IMR-90 (cell line): Measurements from ENCODE around the gene CTSH. TPM values are rescaled to one million over a fixed set of nuclear protein-coding genes. Genes with fewer than 3 reads are reported as not detected.

Source experiments
- ATAC-seq: fragments of 200-7000 bp; cut with Tn5 transposase; 2 replicates; pipeline ENCODE4 v1.9.1; 2020; ENCODE audit warnings: low read depth, mild to moderate bottlenecking, moderate library complexity
- BruUV-seq: library from RNA; stranded (reverse); fragments of 400-500 nt; replicated peaks from 2 replicates; lab custom pipeline; 2021; lab: Mats Ljungman, UMichigan
- CTCF ChIA-PET: fragments of 300-600 bp; formaldehyde crosslinking; extraction: SDS; loops from one replicate; lab custom pipeline; 2021; ENCODE audit warnings: antibody characterized with exemption; lab: Yijun Ruan, JAX
- POLR2A ChIA-PET: fragments of 300-600 bp; sonication (Branson Sonifier 250); formaldehyde crosslinking; loops from one replicate; lab custom pipeline; 2022; ENCODE audit warnings: antibody characterized with exemption; ENCODE audit not compliant: unreplicated experiment; lab: Charles Lee
- DNase-seq: peaks from one replicate; pipeline ENCODE4 v3.0.0; 2013
- H2AFZ ChIP-seq: replicated peaks from 2 replicates; pipeline ENCODE3; 2013; ENCODE audit warnings: low read length, mild to moderate bottlenecking; ENCODE audit not compliant: poor library complexity
- H2AK5ac ChIP-seq: 2 replicates; pipeline ENCODE4 v1.6.1; 2013; ENCODE audit warnings: low read depth, low read length, inconsistent platforms
- H2AK9ac ChIP-seq: replicated peaks from 2 replicates; pipeline ENCODE3; 2013; ENCODE audit warnings: mild to moderate bottlenecking, low read depth, low read length, moderate library complexity; ENCODE audit not compliant: poor library complexity
- H2BK120ac ChIP-seq: 2 replicates; pipeline ENCODE4 v1.6.1; 2013; ENCODE audit warnings: low read depth, low read length, inconsistent platforms
- H2BK15ac ChIP-seq: 3 replicates; pipeline ENCODE4 v1.6.1; 2013; ENCODE audit warnings: low read depth, low read length, inconsistent platforms
- H2BK20ac ChIP-seq: 2 replicates; pipeline ENCODE4 v1.6.1; 2013; ENCODE audit warnings: low read depth, mild to moderate bottlenecking, inconsistent platforms, low read length, moderate library complexity
- H2BK5ac ChIP-seq: 2 replicates; pipeline ENCODE4 v1.6.1; 2013; ENCODE audit warnings: mild to moderate bottlenecking, low read depth, low read length, inconsistent platforms; ENCODE audit not compliant: poor library complexity, severe bottlenecking
- H3K14ac ChIP-seq: replicated peaks from 2 replicates; pipeline ENCODE4 v1.6.1; 2013; ENCODE audit warnings: low read depth, low read length, inconsistent platforms
- H3K18ac ChIP-seq: 2 replicates; pipeline ENCODE4 v1.6.1; 2013; ENCODE audit warnings: low read depth, low read length, control low read depth
- H3K23ac ChIP-seq: 2 replicates; pipeline ENCODE4 v1.6.1; 2013; ENCODE audit warnings: low read depth, low read length, inconsistent platforms
- H3K27ac ChIP-seq: 2 replicates; pipeline ENCODE4 v1.5.1; 2013; ENCODE audit warnings: mild to moderate bottlenecking, control low read depth, low read length; ENCODE audit not compliant: insufficient read depth
- H3K27me3 ChIP-seq: 2 replicates; pipeline ENCODE4 v1.6.1; 2013; ENCODE audit warnings: low read length; ENCODE audit not compliant: control insufficient read depth, insufficient read depth
- H3K36me3 ChIP-seq: 2 replicates; pipeline ENCODE4 v1.6.1; 2013; ENCODE audit warnings: low read length, mixed read lengths; ENCODE audit not compliant: control insufficient read depth, insufficient read depth
- H3K4ac ChIP-seq: 2 replicates; pipeline ENCODE4 v1.6.1; 2013; ENCODE audit warnings: low read depth, low read length, inconsistent platforms
- H3K4me1 ChIP-seq: 2 replicates; pipeline ENCODE4 v1.6.1; 2013; ENCODE audit warnings: low read length, mixed read lengths; ENCODE audit not compliant: control insufficient read depth, insufficient read depth
- H3K4me2 ChIP-seq: 2 replicates; pipeline ENCODE4 v1.6.1; 2013; ENCODE audit warnings: low read depth, mild to moderate bottlenecking, control low read depth, low read length, moderate library complexity
- H3K4me3 ChIP-seq: 2 replicates; pipeline ENCODE4 v1.5.1; 2013; ENCODE audit warnings: low read depth, mild to moderate bottlenecking, control low read depth, low read length, moderate library complexity; ENCODE audit not compliant: insufficient read depth
- H3K56ac ChIP-seq: 2 replicates; pipeline ENCODE4 v1.6.1; 2013; ENCODE audit warnings: low read length, inconsistent platforms; ENCODE audit not compliant: insufficient read depth; ENCODE audit errors: extremely low read depth
- H3K79me1 ChIP-seq, 2 experiments: 2 replicates each; pipeline ENCODE4 v1.6.1; 2013; ENCODE audit warnings: low read length in 2 of 2, inconsistent platforms in 1 of 2, low read depth in 1 of 2
- H3K9ac ChIP-seq: 2 replicates; pipeline ENCODE4 v1.6.1; 2013; ENCODE audit warnings: low read depth, low read length, control low read depth
- H3K9me1 ChIP-seq: 2 replicates; pipeline ENCODE4 v1.6.1; 2013; ENCODE audit warnings: low read length, inconsistent platforms; ENCODE audit not compliant: insufficient read depth
- H3K9me3 ChIP-seq: 2 replicates; pipeline ENCODE4 v1.6.1; 2013; ENCODE audit warnings: low read length; ENCODE audit not compliant: control insufficient read depth, insufficient read depth
- H4K20me1 ChIP-seq: 2 replicates; pipeline ENCODE4 v1.6.1; 2013; ENCODE audit warnings: low read length, inconsistent platforms; ENCODE audit not compliant: insufficient read depth
- H4K5ac ChIP-seq: 2 replicates; pipeline ENCODE4 v1.6.1; 2013; ENCODE audit warnings: mild to moderate bottlenecking, low read depth, low read length, control low read depth
- H4K8ac ChIP-seq, 2 experiments: 2 replicates each; pipeline ENCODE4 v1.6.1; 2013; ENCODE audit warnings: low read depth in 2 of 2, low read length in 2 of 2, control low read depth in 1 of 2, inconsistent platforms in 1 of 2
- H4K91ac ChIP-seq: 2 replicates; pipeline ENCODE4 v1.6.1; 2013; ENCODE audit warnings: low read depth, low read length, inconsistent platforms; ENCODE audit not compliant: insufficient read depth
- ELK1 ChIP-seq: fragments of 150-350 bp; IDR thresholded peaks from 2 replicates; pipeline ENCODE4 v1.6.1; 2016; ENCODE audit warnings: low read depth, mild to moderate bottlenecking, low read length, moderate library complexity, borderline replicate concordance
- FOS ChIP-seq: fragments of 150-350 bp; IDR thresholded peaks from 2 replicates; pipeline ENCODE4 v1.6.1; 2016; ENCODE audit warnings: low read depth, low read length
- MXI1 ChIP-seq: IDR thresholded peaks from 2 replicates; pipeline ENCODE4 v1.6.1; 2012; ENCODE audit warnings: low read depth, mild to moderate bottlenecking, low read length, moderate library complexity, borderline replicate concordance
- NFE2L2 ChIP-seq: fragments of 150-350 bp; IDR thresholded peaks from 2 replicates; pipeline ENCODE4 v1.6.1; 2016; ENCODE audit warnings: low read depth, mild to moderate bottlenecking, low read length
- RAD21 ChIP-seq: IDR thresholded peaks from 2 replicates; pipeline ENCODE4 v1.6.1; 2012; ENCODE audit warnings: low read length, improper control_type of control experiment
- USF2 ChIP-seq: fragments of 150-350 bp; IDR thresholded peaks from 2 replicates; pipeline ENCODE4 v1.6.1; 2017; ENCODE audit warnings: mild to moderate bottlenecking, antibody characterized with exemption, low read length, low read depth
- WGBS, 2 experiments: methylation state at CpG; one replicate each; pipeline versions ENCODE4 v1.1.5 to v1.1.7; 2013; ENCODE audit warnings: missing lambda C conversion rate in 2 of 2; ENCODE audit not compliant: insufficient read length in 1 of 2; ENCODE audit errors: extremely low coverage in 2 of 2; 5-methylcytosine and 5-hydroxymethylcytosine counted together
- dilution Hi-C: fragments of 300-500 bp; cut with HindIII; formaldehyde crosslinking; loops from one replicate; pipeline ENCODE4 v1.14.3; 2018; ENCODE audit warnings: low sequenced_read_pairs; ENCODE audit not compliant: unreplicated experiment
- in situ Hi-C: fragments of 300-500 bp; cut with MboI; formaldehyde crosslinking; loops from 3 replicates; pipeline ENCODE4 v1.14.3; 2019; ENCODE audit warnings: low sequenced_read_pairs, inconsistent platforms, mixed read lengths
- intact Hi-C: fragments of 100-400 bp; cut with micrococcal nuclease; formaldehyde crosslinking; loops from 2 replicates; pipeline ENCODE4 v1.10.0; 2022
- polyA plus RNA-seq, 3 experiments: library from polyadenylated mRNA; depleted of rRNA; stranded (reverse); fragments of >200 nt; gene quantifications; 2 replicates each; pipeline ENCODE4 v1.2.3, GENCODE V29; 2012; ENCODE audit warnings: low replicate concordance in 1 of 3
- total RNA-seq: library from RNA; depleted of rRNA; stranded (reverse); fragments of >200 nt; gene quantifications from 2 replicates; pipeline ENCODE4 v1.2.3, GENCODE V29; 2012

Gene CTSH
- total and polyA plus RNA-seq, 2 of the 4 experiments (the other 2 are of a cell fraction), result 11.7 to 13.9 TPM

- no peak for TF ChIP-seq ELK1
Measured at GRCh38 chr15:78987556-78988360, 42.9 kb upstream of the CTSH start (continued).

- H3K18ac ChIP-seq, result no peak overlapping the region
- H2BK120ac ChIP-seq, result peak overlapping the region; percentile 38; the same call in 1 of the 2 replicates
- intact Hi-C loops, result no loop called here
- no peaks in the 10 kb centered on the region; the same call in 1 of the 2 replicates for H3K27me3 ChIP-seq
- DNase-seq (no peak), ATAC-seq (no peak)
- no peaks in the 10 kb centered on the region for H3K9me3 ChIP-seq
- no peak overlapping the region for H3K4me2 ChIP-seq
- ChIA-PET CTCF (interaction anchor here (0.6 kb wide), 1 partner anchor 25 kb away, joined by 4 read pairs; no protein-coding TSS in a partner anchor), POLR2A (no interaction called here)
- in situ Hi-C loops, result no loop called here
- no CpG with 5 or more reads among the region's 6 CpGs for WGBS, 2 experiments
- dilution Hi-C loops, result no loop called here
- no peaks in the 10 kb centered on the region for H4K20me1 ChIP-seq
- H3K23ac ChIP-seq, result no peak overlapping the region
- no peak overlapping the region for H3K9ac ChIP-seq
- H2AK5ac ChIP-seq, result no peak overlapping the region
- no peak overlapping the region for H3K14ac ChIP-seq
- no peak overlapping the region for H2AFZ ChIP-seq
- no peak overlapping the region for H4K5ac ChIP-seq
- no TSS peak for BruUV-seq
- no peak overlapping the region for H3K56ac ChIP-seq
- no peak overlapping the region for H4K91ac ChIP-seq
- H3K36me3 ChIP-seq, result no peaks in the 10 kb centered on the region
- peaks cover 11% of the 10 kb centered on the region for H3K9me1 ChIP-seq
- no peak overlapping the region for H3K27ac ChIP-seq
- H2BK20ac ChIP-seq, result peak overlapping the region; percentile 29; the same call in 1 of the 2 replicates
- H3K79me1 ChIP-seq, result no peaks in the 10 kb centered on the region; a peak in 1 of 4 replicates
- H2AK9ac ChIP-seq, result no peak overlapping the region
- no peak overlapping the region for H4K8ac ChIP-seq
- H2BK5ac ChIP-seq, result no peak overlapping the region
- TF ChIP-seq RAD21 (no peak), FOS (no peak), USF2 (no peak), MXI1 (no peak), NFE2L2 (no peak)
- no peak overlapping the region; the same call in 2 of the 3 replicates for H2BK15ac ChIP-seq
- H3K4me1 ChIP-seq, result peaks cover 19% of the 10 kb centered on the region
- no peak overlapping the region for H3K4me3 ChIP-seq
- no peak overlapping the region for H3K4ac ChIP-seq
Measured at GRCh38 chr15:78985859-78986475, 41.1 kb upstream of the CTSH start.
